H1 (cell line): ENCODE measurements around the gene FECH. TPM values are rescaled to one million over a fixed set of nuclear protein-coding genes. Genes with fewer than 3 reads are reported as not detected.

Experiments
- CTCF ChIA-PET: fragments of 300-600 bp; sonication (Branson Sonifier 250); formaldehyde crosslinking; loops from one replicate; lab custom pipeline; 2021; ENCODE audit not compliant: partially characterized antibody; lab: Charles Lee
- POLR2A ChIA-PET: fragments of 300-600 bp; sonication (Branson Sonifier 250); formaldehyde crosslinking; loops from one replicate; lab custom pipeline; 2021; ENCODE audit warnings: inconsistent platforms; ENCODE audit not compliant: partially characterized antibody; lab: Charles Lee
- DNase-seq, 2 experiments: peaks; one replicate each; pipeline versions ENCODE4 v3.0.0 to v3.0.0-alpha.2; 2010 to 2022; ENCODE audit warnings: low spot score in 2 of 2, low read depth in 1 of 2, mixed read lengths in 1 of 2
- FAIRE-seq: peaks from 2 replicates; lab custom pipeline; 2011; peaks lifted over from hg19 to GRCh38; lab: Jason Lieb, UNC
- H2AFZ ChIP-seq: 2 replicates; pipeline ENCODE4 v1.8.1; 2012; ENCODE audit warnings: low read length, inconsistent platforms
- H2AK5ac ChIP-seq: 2 replicates; pipeline ENCODE4 v1.6.1; 2013; ENCODE audit warnings: low read depth, low read length
- H2BK120ac ChIP-seq: replicated peaks from 2 replicates; pipeline ENCODE3; 2013; ENCODE audit warnings: low read depth, low read length, inconsistent platforms
- H2BK12ac ChIP-seq: 2 replicates; pipeline ENCODE4 v1.6.1; 2013; ENCODE audit warnings: low read depth, low read length
- H2BK15ac ChIP-seq: 2 replicates; pipeline ENCODE4 v1.6.1; 2013; ENCODE audit warnings: low read length
- H2BK20ac ChIP-seq: 2 replicates; pipeline ENCODE4 v1.6.1; 2013; ENCODE audit warnings: low read length
- H2BK5ac ChIP-seq: 2 replicates; pipeline ENCODE4 v1.6.1; 2013; ENCODE audit warnings: low read depth, low read length
- H3K14ac ChIP-seq: 2 replicates; pipeline ENCODE4 v1.6.1; 2013; ENCODE audit warnings: inconsistent platforms; ENCODE audit not compliant: insufficient read length
- H3K18ac ChIP-seq: 2 replicates; pipeline ENCODE4 v1.6.1; 2013; ENCODE audit warnings: low read length; ENCODE audit errors: extremely low read depth
- H3K23ac ChIP-seq: 2 replicates; pipeline ENCODE4 v1.6.1; 2013; ENCODE audit warnings: inconsistent platforms; ENCODE audit not compliant: insufficient read length
- H3K23me2 ChIP-seq: 2 replicates; pipeline ENCODE4 v1.6.1; 2013; ENCODE audit warnings: low read depth, low read length
- H3K27ac ChIP-seq: 2 replicates; pipeline ENCODE4 v1.6.1; 2011; ENCODE audit warnings: low read depth, low read length, inconsistent platforms
- H3K27me3 ChIP-seq, 4 experiments: replicated peaks in 1 of 4; 1 replicate in 1 of 4; 2 replicates in 3 of 4; pipeline versions ENCODE4 v1.6.1 to v1.8.1; 2011 to 2013; ENCODE audit warnings: low read length in 3 of 4, mild to moderate bottlenecking in 3 of 4, inconsistent platforms in 2 of 4, mixed read lengths in 2 of 4, moderate library complexity in 1 of 4; ENCODE audit not compliant: control insufficient read depth in 3 of 4, insufficient read depth in 3 of 4; ENCODE audit errors: extremely low read depth in 1 of 4
- H3K36me3 ChIP-seq, 4 experiments: 2 replicates each; pipeline versions ENCODE4 v1.6.1 to v1.8.1; 2011 to 2013; ENCODE audit warnings: mild to moderate bottlenecking in 4 of 4, low read length in 3 of 4, moderate library complexity in 2 of 4, control low read depth in 1 of 4, inconsistent platforms in 1 of 4; ENCODE audit not compliant: insufficient read depth in 4 of 4, control insufficient read depth in 2 of 4
- H3K4ac ChIP-seq: replicated peaks from 2 replicates; pipeline ENCODE3; 2013; ENCODE audit warnings: low read length, low read depth, mixed read lengths, inconsistent platforms; ENCODE audit not compliant: insufficient read length
- H3K4me1 ChIP-seq, 4 experiments: replicated peaks in 1 of 4; 1 replicate in 1 of 4; 2 replicates in 3 of 4; pipeline versions ENCODE4 v1.6.1 to v1.8.1; 2011 to 2013; ENCODE audit warnings: low read length in 3 of 4, inconsistent platforms in 2 of 4, mixed read lengths in 1 of 4; ENCODE audit not compliant: insufficient read depth in 4 of 4, control insufficient read depth in 3 of 4
- H3K4me2 ChIP-seq, 2 experiments: 2 replicates each; pipeline versions ENCODE4 v1.6.1 to v1.8.1; 2011 to 2013; ENCODE audit warnings: low read depth in 2 of 2, low read length in 2 of 2, control low read depth in 1 of 2, inconsistent platforms in 1 of 2, mild to moderate bottlenecking in 1 of 2; ENCODE audit not compliant: insufficient read depth in 1 of 2
- H3K4me3 ChIP-seq, 4 experiments: fragments of 200-600, 300-600 bp in 1 of 4; sonication (generic), shearing (Covaris generic), sonication (Bioruptor Twin) in 1 of 4; 2 replicates each; pipeline versions ENCODE4 v1.5.1 to v1.8.1; 2011 to 2016; ENCODE audit warnings: low read length in 4 of 4, low read depth in 3 of 4, control low read depth in 2 of 4, inconsistent platforms in 2 of 4, mild to moderate bottlenecking in 2 of 4, mixed read lengths in 1 of 4, moderate library complexity in 1 of 4; ENCODE audit not compliant: insufficient read depth in 2 of 4; ENCODE audit errors: extremely low read depth in 1 of 4
- H3K56ac ChIP-seq: replicated peaks from 2 replicates; pipeline ENCODE3; 2013; ENCODE audit warnings: low read depth, mild to moderate bottlenecking, mixed read lengths, low read length, inconsistent platforms; ENCODE audit not compliant: insufficient read length
- H3K79me1 ChIP-seq: 2 replicates; pipeline ENCODE4 v1.6.1; 2013; ENCODE audit warnings: low read depth, low read length, control low read depth
- H3K79me2 ChIP-seq, 2 experiments: 2 replicates each; pipeline versions ENCODE4 v1.6.1 to v1.8.1; 2012 to 2013; ENCODE audit warnings: low read length in 2 of 2, mild to moderate bottlenecking in 2 of 2, inconsistent platforms in 1 of 2; ENCODE audit not compliant: insufficient read depth in 2 of 2, control insufficient read depth in 1 of 2
- H3K9ac ChIP-seq, 4 experiments: replicated peaks in 1 of 4; 1 replicate in 1 of 4; 2 replicates in 3 of 4; pipeline versions ENCODE4 v1.6.1 to v1.8.1; 2011 to 2013; ENCODE audit warnings: low read depth in 3 of 4, low read length in 3 of 4, control low read depth in 2 of 4, mild to moderate bottlenecking in 2 of 4, moderate library complexity in 2 of 4, inconsistent platforms in 1 of 4; ENCODE audit errors: extremely low read depth in 1 of 4
- H3K9me3 ChIP-seq, 2 experiments: 2 replicates each; pipeline versions ENCODE4 v1.6.1 to v1.8.1; 2012 to 2013; ENCODE audit warnings: mild to moderate bottlenecking in 2 of 2, moderate library complexity in 2 of 2, control low read depth in 1 of 2, inconsistent platforms in 1 of 2, low read depth in 1 of 2, low read length in 1 of 2, mixed read lengths in 1 of 2; ENCODE audit not compliant: insufficient read depth in 2 of 2
- H4K20me1 ChIP-seq, 2 experiments: replicated peaks in 1 of 2; 2 replicates each; pipeline versions ENCODE3 to v1.8.1; 2011 to 2013; ENCODE audit warnings: inconsistent platforms in 2 of 2, low read length in 2 of 2, mild to moderate bottlenecking in 1 of 2; ENCODE audit not compliant: insufficient read depth in 2 of 2, control insufficient read depth in 1 of 2
- H4K5ac ChIP-seq: 2 replicates; pipeline ENCODE4 v1.6.1; 2013; ENCODE audit warnings: low read length, low read depth, mixed read lengths, inconsistent platforms; ENCODE audit not compliant: insufficient read length
- H4K8ac ChIP-seq: 2 replicates; pipeline ENCODE4 v1.8.0; 2013; ENCODE audit warnings: mild to moderate bottlenecking, moderate library complexity, low read length, inconsistent platforms; ENCODE audit not compliant: insufficient read depth; ENCODE audit errors: extremely low read depth
- H4K91ac ChIP-seq: replicated peaks from 2 replicates; pipeline ENCODE3; 2013; ENCODE audit warnings: low read length, mixed read lengths, inconsistent platforms; ENCODE audit not compliant: insufficient read length
- BACH1 ChIP-seq: IDR thresholded peaks from 2 replicates; pipeline ENCODE4 v1.6.1; 2012; ENCODE audit warnings: low read length, improper control_type of control experiment
- BCL11A ChIP-seq, 2 experiments: IDR thresholded peaks; one replicate each; pipeline ENCODE4 v1.6.1; 2011; ENCODE audit warnings: low read depth in 2 of 2, low read length in 2 of 2, mild to moderate bottlenecking in 2 of 2
- CREB1 ChIP-seq: IDR thresholded peaks from 2 replicates; pipeline ENCODE4 v1.6.1; 2012; ENCODE audit warnings: inconsistent platforms
- EGR1 ChIP-seq: IDR thresholded peaks from 2 replicates; pipeline ENCODE4 v1.6.1; 2011; ENCODE audit warnings: low read depth, low read length, borderline replicate concordance
- JUN ChIP-seq: IDR thresholded peaks from 2 replicates; pipeline ENCODE4 v1.6.1; 2011; ENCODE audit warnings: low read depth, mild to moderate bottlenecking, improper control_type of control experiment, low read length
- MAFK ChIP-seq: IDR thresholded peaks from 2 replicates; pipeline ENCODE4 v1.6.1; 2012; ENCODE audit warnings: low read depth, mild to moderate bottlenecking, improper control_type of control experiment, low read length
- NRF1 ChIP-seq: IDR thresholded peaks from 2 replicates; pipeline ENCODE4 v1.6.1; 2011; ENCODE audit warnings: mild to moderate bottlenecking, low read depth, low read length, improper control_type of control experiment
- POLR2A ChIP-seq, 2 experiments: IDR thresholded peaks; 1 replicate in 1 of 2; 2 replicates in 1 of 2; pipeline ENCODE4 v1.6.1; 2011; ENCODE audit warnings: low read depth in 2 of 2, low read length in 2 of 2, mild to moderate bottlenecking in 2 of 2; ENCODE audit errors: control extremely low read depth in 1 of 2
- SAP30 ChIP-seq: fragments of 300-600 bp; sonication (generic); IDR thresholded peaks from 2 replicates; pipeline ENCODE4 v1.7.1; 2012; ENCODE audit warnings: low read length, moderate library complexity, mild to moderate bottlenecking, inconsistent platforms; ENCODE audit not compliant: insufficient read depth, insufficient replicate concordance
- SP2 ChIP-seq: IDR thresholded peaks from 2 replicates; pipeline ENCODE4 v1.6.1; 2012; ENCODE audit warnings: mild to moderate bottlenecking, low read length, inconsistent platforms
- SP4 ChIP-seq: IDR thresholded peaks from 2 replicates; pipeline ENCODE4 v1.6.1; 2012; ENCODE audit warnings: low read length, inconsistent platforms
- WGBS, 2 experiments: shearing (Covaris generic) in 1 of 2; methylation state at CpG; one replicate each; pipeline versions ENCODE4 v1.1.6 to v1.1.7; 2013 to 2015; ENCODE audit warnings: low lambda C conversion rate in 2 of 2, mixed read lengths in 2 of 2, inconsistent platforms in 1 of 2, low coverage in 1 of 2, missing lambda C conversion rate in 1 of 2; ENCODE audit not compliant: insufficient replicate concordance in 2 of 2, insufficient coverage in 1 of 2, insufficient read length in 1 of 2; ENCODE audit errors: extremely low coverage in 1 of 2, missing lambda C conversion rate in 1 of 2; 5-methylcytosine and 5-hydroxymethylcytosine counted together
- polyA plus RNA-seq, 7 experiments: library from polyadenylated mRNA; depleted of rRNA in 3 of 7; stranded (reverse) in 5 of 7; unstranded in 2 of 7; fragments of >200 nt in 5 of 7; fragments of 200-250 nt in 2 of 7; gene quantifications; 1 replicate in 5 of 7; 2 replicates in 1 of 7; 4 replicates in 1 of 7; pipeline versions ENCODE4 v1.2.1 to v1.2.3, GENCODE V29; 2011 to 2013; ENCODE audit warnings: missing spikeins in 2 of 7, mixed read lengths in 2 of 7
- total RNA-seq: library from RNA; stranded (reverse); fragmentation: NEBNext Ultra II Directional; extraction: Animal tissue kit (Norgen Biotek cat#: 25700); gene quantifications from 2 replicates; pipeline ENCODE4 v1.2.1, GENCODE V29; 2021
- TF ChIP-seq, protein P1 (sequence below): IDR thresholded peaks from 2 replicates; pipeline ENCODE4 v1.6.1; 2012; ENCODE audit warnings: low read length, inconsistent platforms

Gene FECH
- total and polyA plus RNA-seq, 2 of the 8 experiments (the other 6 are each of a cell fraction or from before 2014, with no cell fraction given): 13.1 to 26.6 TPM

DNA sequence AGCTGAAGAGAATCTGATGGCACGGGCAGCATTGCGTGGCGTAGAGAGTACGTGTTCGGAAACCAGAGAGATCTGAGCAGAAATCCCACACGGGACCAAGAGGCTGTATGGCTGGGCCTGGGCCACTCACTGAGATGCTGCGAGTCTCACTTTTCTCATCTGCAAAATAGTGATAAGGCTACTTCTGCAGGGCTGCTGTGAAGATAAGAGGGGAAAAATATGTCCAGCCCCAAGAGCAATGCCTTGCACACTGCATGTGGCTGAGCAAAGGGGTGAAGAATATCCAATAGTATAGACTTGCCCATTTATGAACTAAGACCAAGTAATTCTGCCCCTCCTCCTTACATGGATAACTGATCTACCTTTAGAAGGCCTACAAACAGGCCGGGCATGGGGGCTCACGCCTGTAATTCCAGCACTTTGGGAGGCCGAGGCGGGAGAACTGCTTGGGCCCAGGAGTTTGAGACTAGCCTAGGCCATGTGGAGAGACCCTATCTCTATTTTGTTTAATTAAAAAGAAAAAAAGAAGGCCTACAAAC is 3.1 kb downstream of the FECH start:
- no peak overlapping the region for H2BK120ac ChIP-seq
- H2BK20ac ChIP-seq: no peak overlapping the region
- no peak overlapping the region for H4K5ac ChIP-seq
- H3K79me2 ChIP-seq: no peaks in the 10 kb centered on the region
- H3K4me2 ChIP-seq: no peak overlapping the region
- CTCF ChIA-PET: no interaction called here
- H3K79me1 ChIP-seq: no peaks in the 10 kb centered on the region; the same call in 1 of the 2 replicates
- H2BK15ac ChIP-seq: no peak overlapping the region
- no peaks in the 10 kb centered on the region for H3K27me3 ChIP-seq
- no peak overlapping the region for H4K91ac ChIP-seq
- POLR2A ChIA-PET: no interaction called here
- no peak overlapping the region for H2BK12ac ChIP-seq
- no peak overlapping the region for H2AFZ ChIP-seq
- H3K4me1 ChIP-seq: peaks cover 0 to 6% (median 4%) of the 10 kb centered on the region in 4 experiments; a peak in 5 of 7 replicates
- 84% methylated on average over 11 of the region's 11 CpGs; no CpG with 5 or more reads in 1 of the 2 experiments for WGBS, 2 experiments
- no peak overlapping the region for H3K14ac ChIP-seq
- H3K27ac ChIP-seq: no peak overlapping the region
- H4K20me1 ChIP-seq: no peaks in the 10 kb centered on the region
- peaks cover 0 to 5% (median 0%) of the 10 kb centered on the region in 4 experiments; a peak in 2 of 8 replicates for H3K36me3 ChIP-seq
- FAIRE-seq (no peak), DNase-seq (no peak)
- no peak overlapping the region for H3K4ac ChIP-seq
- H3K4me3 ChIP-seq: no peak overlapping the region
- H3K23me2 ChIP-seq: peaks cover 3% of the 10 kb centered on the region; the same call in 1 of the 2 replicates
- H3K18ac ChIP-seq: no peak overlapping the region
- H2AK5ac ChIP-seq: no peak overlapping the region
- H3K23ac ChIP-seq: no peak overlapping the region
- H3K9me3 ChIP-seq: no peaks in the 10 kb centered on the region
- no peak overlapping the region for H3K9ac ChIP-seq
- no peak for TF ChIP-seq BCL11A (IDR thresholded peaks at IDR 0.05; ENCODE audit: low read depth in 2 of 2, low read length in 2 of 2)
- TF ChIP-seq, protein P1, sequence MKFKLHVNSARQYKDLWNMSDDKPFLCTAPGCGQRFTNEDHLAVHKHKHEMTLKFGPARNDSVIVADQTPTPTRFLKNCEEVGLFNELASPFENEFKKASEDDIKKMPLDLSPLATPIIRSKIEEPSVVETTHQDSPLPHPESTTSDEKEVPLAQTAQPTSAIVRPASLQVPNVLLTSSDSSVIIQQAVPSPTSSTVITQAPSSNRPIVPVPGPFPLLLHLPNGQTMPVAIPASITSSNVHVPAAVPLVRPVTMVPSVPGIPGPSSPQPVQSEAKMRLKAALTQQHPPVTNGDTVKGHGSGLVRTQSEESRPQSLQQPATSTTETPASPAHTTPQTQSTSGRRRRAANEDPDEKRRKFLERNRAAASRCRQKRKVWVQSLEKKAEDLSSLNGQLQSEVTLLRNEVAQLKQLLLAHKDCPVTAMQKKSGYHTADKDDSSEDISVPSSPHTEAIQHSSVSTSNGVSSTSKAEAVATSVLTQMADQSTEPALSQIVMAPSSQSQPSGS: no peak
- no peak for TF ChIP-seq SP4
- no peak for TF ChIP-seq NRF1
- no peak for TF ChIP-seq MAFK
- no peak for TF ChIP-seq CREB1
- TF ChIP-seq BACH1: no peak
- TF ChIP-seq SAP30: no peak
- TF ChIP-seq SP2: no peak
- no peak for TF ChIP-seq EGR1
- no peak for TF ChIP-seq POLR2A (IDR thresholded peaks at IDR 0.05; ENCODE audit: control extremely low read depth in 1 of 2, low read depth in 2 of 2, low read length in 2 of 2)
- TF ChIP-seq JUN: no peak
- no peak overlapping the region for H3K56ac ChIP-seq
- no peak overlapping the region for H2BK5ac ChIP-seq
- no peak overlapping the region for H4K8ac ChIP-seq
